Endodermal cell (in vitro differentiated cells): ENCODE results near the gene COQ3. TPM values are rescaled to one million over a fixed set of nuclear protein-coding genes. Genes with fewer than 3 reads are reported as not detected.

Experiments used
- DNase-seq: peaks from one replicate; pipeline ENCODE4 v3.0.0-alpha.2; 2017
- H3K27ac ChIP-seq: 2 replicates; pipeline ENCODE4 v1.5.1; 2013; ENCODE audit warnings: mild to moderate bottlenecking, low read depth, low read length, moderate library complexity
- H3K27me3 ChIP-seq: 2 replicates; pipeline ENCODE4 v1.6.1; 2013; ENCODE audit warnings: mild to moderate bottlenecking, low read length, moderate library complexity; ENCODE audit not compliant: insufficient read depth, control insufficient read depth, poor library complexity, severe bottlenecking
- H3K36me3 ChIP-seq: 2 replicates; pipeline ENCODE4 v1.7.0; 2013; ENCODE audit warnings: mild to moderate bottlenecking, low read length, moderate library complexity; ENCODE audit not compliant: control insufficient read depth, insufficient read depth
- H3K4me1 ChIP-seq: one replicate; pipeline ENCODE4 v1.7.0; 2013; ENCODE audit warnings: low read length; ENCODE audit not compliant: control insufficient read depth, insufficient read depth
- H3K4me3 ChIP-seq: 2 replicates; pipeline ENCODE4 v1.5.1; 2013; ENCODE audit warnings: mild to moderate bottlenecking, low read length, moderate library complexity
- H3K9ac ChIP-seq: 2 replicates; pipeline ENCODE4 v1.6.1; 2013; ENCODE audit warnings: mild to moderate bottlenecking, low read length, moderate library complexity; ENCODE audit not compliant: poor library complexity, severe bottlenecking; ENCODE audit errors: extremely low read depth
- H3K9me3 ChIP-seq: 2 replicates; pipeline ENCODE4 v1.6.1; 2013; ENCODE audit warnings: mild to moderate bottlenecking, low read length, moderate library complexity; ENCODE audit not compliant: control insufficient read depth
- H3K27ac Mint-ChIP-seq: 2 replicates; pipeline ENCODE4 v1.8.0; 2020; ENCODE audit warnings: mixed read lengths
- H3K27me3 Mint-ChIP-seq: 2 replicates; pipeline ENCODE4 v1.8.0; 2021; ENCODE audit warnings: mild to moderate bottlenecking, mixed read lengths; ENCODE audit not compliant: insufficient read depth
- H3K36me3 Mint-ChIP-seq: 2 replicates; pipeline ENCODE4 v1.8.0; 2020; ENCODE audit warnings: low read depth, mixed read lengths
- H3K4me1 Mint-ChIP-seq: 2 replicates; pipeline ENCODE4 v1.8.0; 2020; ENCODE audit warnings: mixed read lengths
- H3K4me3 Mint-ChIP-seq: 2 replicates; pipeline ENCODE4 v1.8.0; 2020; ENCODE audit warnings: mild to moderate bottlenecking, moderate library complexity, mixed read lengths
- H3K9me3 Mint-ChIP-seq: 2 replicates; pipeline ENCODE4 v1.8.0; 2020; ENCODE audit warnings: mild to moderate bottlenecking, mixed read lengths
- CTCF ChIP-seq: fragments of 200-600 bp; sonication (generic); conservative IDR thresholded peaks from 2 replicates; pipeline ENCODE4 v1.5.0; 2021; ENCODE audit warnings: antibody characterized with exemption, mild to moderate bottlenecking
- WGBS, 2 experiments: methylation state at CpG; one replicate each; pipeline versions ENCODE4 v1.1.5 to v1.1.7; 2013; ENCODE audit warnings: missing lambda C conversion rate in 2 of 2, mixed read lengths in 1 of 2; ENCODE audit not compliant: insufficient coverage in 1 of 2, insufficient read length in 1 of 2; 5-methylcytosine and 5-hydroxymethylcytosine counted together
- total RNA-seq, 2 donors: library from RNA; stranded (reverse); fragmentation: NEBNext Ultra II Directional in 1 of 2; extraction: Animal tissue kit (Norgen Biotek cat#: 25700) in 1 of 2; gene quantifications; 2 replicates in 1 of 2; 3 replicates in 1 of 2; pipeline ENCODE4 v1.2.1, GENCODE V29; 2021

The COQ3 gene
- total RNA-seq, 2 donors from 2014 or later = 8.7 to 15.2 TPM

- Mint-ChIP-seq H3K4me3 (no peak overlapping the region), H3K4me1 (peaks cover 8% of the 10 kb centered on the region), H3K9me3 (no peaks in the 10 kb centered on the region), H3K36me3 (peaks cover 28% of the 10 kb centered on the region), H3K27ac (no peak overlapping the region), H3K27me3 (no peaks in the 10 kb centered on the region)
- DNase-seq = no peak
- H3K27ac ChIP-seq = no peak overlapping the region
- H3K9me3 ChIP-seq = no peaks in the 10 kb centered on the region
- no peaks in the 10 kb centered on the region for H3K27me3 ChIP-seq
- WGBS, 2 experiments = 100% methylated on average over 1 of the region's 1 CpG; no CpG with 5 or more reads in 1 of the 2 experiments
- H3K4me1 ChIP-seq = no peaks in the 10 kb centered on the region
- H3K36me3 ChIP-seq = peaks cover 49% of the 10 kb centered on the region
- H3K4me3 ChIP-seq = no peak overlapping the region
- H3K9ac ChIP-seq = no peak overlapping the region
- no peak for TF ChIP-seq CTCF
These were observed 3.3 kb upstream of the COQ3 start for GRCh38 chr6:99397287-99397686.

DNA sequence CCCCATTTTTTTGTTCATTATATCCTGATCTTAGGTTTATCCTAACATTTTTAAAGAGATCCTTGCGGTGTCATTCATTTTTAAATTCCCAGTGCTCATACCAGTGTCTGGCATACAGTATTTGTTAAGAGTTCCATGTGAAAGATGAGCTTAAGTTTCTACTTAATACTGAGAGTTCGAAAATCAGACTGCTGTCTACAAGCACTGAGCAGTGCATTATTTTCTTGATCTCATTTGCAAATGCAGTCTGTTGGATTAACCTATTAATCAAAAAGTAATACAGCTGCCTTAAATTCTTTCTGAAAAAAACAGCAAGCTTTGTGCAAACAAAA is 663 bp downstream of the COQ3 start:
- Mint-ChIP-seq H3K4me1 (peaks cover 8% of the 10 kb centered on the region), H3K36me3 (peaks cover 7% of the 10 kb centered on the region), H3K27ac (peak overlapping the region; percentile 98), H3K27me3 (no peaks in the 10 kb centered on the region), H3K4me3 (peak overlapping the region; percentile 95), H3K9me3 (no peaks in the 10 kb centered on the region)
- Histone ChIP-seq H3K9me3 (no peaks in the 10 kb centered on the region), H3K4me1 (no peaks in the 10 kb centered on the region), H3K27ac (peak overlapping the region; percentile 88), H3K4me3 (peak overlapping the region; percentile 90), H3K27me3 (no peaks in the 10 kb centered on the region), H3K9ac (peak overlapping the region; percentile 60), H3K36me3 (peaks cover 12% of the 10 kb centered on the region)
- DNase-seq = no peak
- 54 to 66% methylated on average over 2 of the region's 2 CpGs for WGBS, 2 experiments
- no peak for TF ChIP-seq CTCF

- H3K4me1 ChIP-seq = no peaks in the 10 kb centered on the region
- H3K4me1 Mint-ChIP-seq = peaks cover 10% of the 10 kb centered on the region
- H3K9me3 ChIP-seq = no peaks in the 10 kb centered on the region
- DNase-seq = no peak
- H3K27me3 Mint-ChIP-seq = no peaks in the 10 kb centered on the region
- H3K4me3 ChIP-seq = no peak overlapping the region
- H3K27ac ChIP-seq = no peak overlapping the region
- WGBS, 2 experiments = 86 to 100% methylated on average over 1 to 3 of the region's 3 CpGs
- TF ChIP-seq CTCF = no peak
- no peaks in the 10 kb centered on the region for H3K36me3 ChIP-seq
- no peak overlapping the region for H3K4me3 Mint-ChIP-seq
- no peaks in the 10 kb centered on the region for H3K27me3 ChIP-seq
- no peak overlapping the region for H3K9ac ChIP-seq
- no peaks in the 10 kb centered on the region for H3K36me3 Mint-ChIP-seq
- H3K27ac Mint-ChIP-seq = no peak overlapping the region
- H3K9me3 Mint-ChIP-seq = no peaks in the 10 kb centered on the region
These were observed 3.1 kb downstream of the COQ3 start for GRCh38 chr6:99390896-99391295.
